GM23338 (cell line): ENCODE measurements around the gene DUSP7. TPM values are rescaled to one million over a fixed set of nuclear protein-coding genes. Genes with fewer than 3 reads are reported as not detected.

Experiments used
- ATAC-seq: fragments of 200-7000 bp; cut with Tn5 transposase; 3 replicates; pipeline ENCODE4 v1.9.1; 2020
- DNase-seq: peaks from one replicate; pipeline ENCODE4 v3.0.0-alpha.2; 2015; ENCODE audit warnings: low spot score
- H2AFZ ChIP-seq: fragments of 200-600 bp; sonication (generic); 2 replicates; pipeline ENCODE4 v1.8.0; 2016; ENCODE audit warnings: antibody characterized with exemption, mild to moderate bottlenecking, moderate library complexity
- H3F3A ChIP-seq: fragments of 200-600 bp; sonication (generic); replicated peaks from 2 replicates; pipeline ENCODE4 v1.8.0; 2017; ENCODE audit warnings: antibody characterized with exemption, mixed run types, low read depth
- H3K27ac ChIP-seq: fragments of 200-600 bp; sonication (generic); 2 replicates; pipeline ENCODE4 v1.6.1; 2016; ENCODE audit warnings: low read depth
- H3K27me3 ChIP-seq: fragments of 200-600 bp; sonication (generic); 2 replicates; pipeline ENCODE4 v1.8.0; 2016; ENCODE audit warnings: mild to moderate bottlenecking, mixed run types, moderate library complexity; ENCODE audit not compliant: insufficient read depth
- H3K36me3 ChIP-seq: fragments of 200-600 bp; sonication (generic); 2 replicates; pipeline ENCODE4 v1.8.0; 2016; ENCODE audit warnings: mild to moderate bottlenecking; ENCODE audit not compliant: insufficient read depth
- H3K4me1 ChIP-seq: fragments of 200-600 bp; sonication (generic); 2 replicates; pipeline ENCODE4 v1.8.0; 2016; ENCODE audit warnings: mild to moderate bottlenecking, moderate library complexity; ENCODE audit not compliant: insufficient read depth
- H3K4me2 ChIP-seq: fragments of 200-600 bp; sonication (generic); 2 replicates; pipeline ENCODE4 v1.7.1; 2017; ENCODE audit warnings: mixed run types
- H3K4me3 ChIP-seq: fragments of 200-600 bp; sonication (generic); 2 replicates; pipeline ENCODE4 v1.6.1; 2016; ENCODE audit warnings: mixed run types
- H3K79me2 ChIP-seq: fragments of 200-600 bp; sonication (generic); replicated peaks from 2 replicates; pipeline ENCODE4 v1.8.0; 2017; ENCODE audit warnings: mild to moderate bottlenecking; ENCODE audit not compliant: insufficient read depth
- H3K9me2 ChIP-seq: fragments of 200-600 bp; sonication (generic); 2 replicates; pipeline ENCODE4 v1.8.0; 2017; ENCODE audit not compliant: insufficient read depth
- H4K20me1 ChIP-seq: fragments of 200-600 bp; sonication (generic); replicated peaks from 2 replicates; pipeline ENCODE4 v1.8.0; 2017; ENCODE audit warnings: mild to moderate bottlenecking; ENCODE audit not compliant: insufficient read depth
- H3K27ac Mint-ChIP-seq: 2 replicates; pipeline ENCODE4 v1.8.0; 2020; ENCODE audit warnings: inconsistent platforms, mild to moderate bottlenecking, moderate library complexity, mixed read lengths
- H3K27me3 Mint-ChIP-seq: 3 replicates; pipeline ENCODE4 v1.8.0; 2022; ENCODE audit warnings: low read depth, mild to moderate bottlenecking, moderate library complexity, mixed read lengths, inconsistent platforms; ENCODE audit not compliant: insufficient read depth, poor library complexity
- H3K36me3 Mint-ChIP-seq: 3 replicates; pipeline ENCODE4 v1.8.0; 2021; ENCODE audit warnings: low read depth, mild to moderate bottlenecking, inconsistent platforms, moderate library complexity, mixed read lengths
- H3K4me1 Mint-ChIP-seq: 3 replicates; pipeline ENCODE4 v1.8.0; 2020; ENCODE audit warnings: mild to moderate bottlenecking, inconsistent platforms, mixed read lengths
- H3K4me3 Mint-ChIP-seq: 3 replicates; pipeline ENCODE4 v1.8.0; 2021; ENCODE audit warnings: moderate library complexity, mild to moderate bottlenecking, inconsistent platforms, mixed read lengths
- H3K9me3 Mint-ChIP-seq: 3 replicates; pipeline ENCODE4 v1.8.0; 2020; ENCODE audit warnings: moderate library complexity, mild to moderate bottlenecking, inconsistent platforms, mixed read lengths
- CREB1 ChIP-seq: fragments of 250-450 bp; sonication (Bioruptor Pico); IDR thresholded peaks from 2 replicates; pipeline ENCODE4 v1.5.0; 2020; ENCODE audit warnings: low read depth, mild to moderate bottlenecking, moderate library complexity
- ETS1 ChIP-seq: IDR thresholded peaks from 2 replicates; pipeline ENCODE4 v1.6.1; 2016; ENCODE audit warnings: antibody characterized with exemption
- EZH2phosphoT487 ChIP-seq: fragments of 200-600 bp; sonication (generic); IDR thresholded peaks from one replicate; pipeline ENCODE4 v1.8.1; 2018; ENCODE audit warnings: antibody characterized with exemption; ENCODE audit not compliant: unreplicated experiment
- POLR2AphosphoS5 ChIP-seq: IDR thresholded peaks from 2 replicates; pipeline ENCODE4 v1.6.1; 2016; ENCODE audit warnings: antibody characterized with exemption, low read depth
- STAT1 ChIP-seq: IDR thresholded peaks from one replicate; pipeline ENCODE4 v1.6.1; 2016; ENCODE audit warnings: antibody characterized with exemption; ENCODE audit not compliant: unreplicated experiment
- ZNF114 ChIP-seq: fragments of 250-450 bp; sonication (Bioruptor Pico); IDR thresholded peaks from 2 replicates; pipeline ENCODE4 v1.5.0; 2020; ENCODE audit warnings: mild to moderate bottlenecking, moderate library complexity
- ZNF331 ChIP-seq: fragments of 250-450 bp; sonication (Bioruptor Pico); IDR thresholded peaks from 2 replicates; pipeline ENCODE4 v1.5.0; 2020; ENCODE audit warnings: low read depth, mild to moderate bottlenecking, moderate library complexity
- ZNF462 ChIP-seq: fragments of 250-450 bp; sonication (Bioruptor Pico); IDR thresholded peaks from 2 replicates; pipeline ENCODE4 v1.5.0; 2020; ENCODE audit warnings: mild to moderate bottlenecking, moderate library complexity
- polyA plus RNA-seq: library from polyadenylated mRNA; unstranded; fragments of >200 nt; fragmentation: Nextera tagmentation; extraction: Ambion mirVana; gene quantifications from 2 replicates; pipeline ENCODE4 v1.2.1, GENCODE V29; 2016
- total RNA-seq: library from RNA; depleted of rRNA; stranded (reverse); fragments of >200 nt; shearing (Covaris generic); gene quantifications from 2 replicates; pipeline ENCODE4 v1.2.3, GENCODE V29; 2014
- TF ChIP-seq, protein P1 (sequence below): IDR thresholded peaks from one replicate; pipeline ENCODE4 v1.6.1; 2018; ENCODE audit warnings: antibody characterized with exemption; ENCODE audit not compliant: unreplicated experiment
- TF ChIP-seq, protein P2 (sequence below), 2 experiments: fragments of 200-600 bp in 1 of 2; sonication (generic) in 1 of 2; conservative IDR thresholded peaks; 2 replicates each; pipeline versions ENCODE4 v1.5.1 to v1.6.1; 2016 to 2017; ENCODE audit warnings: antibody characterized with exemption in 2 of 2, low read depth in 2 of 2, mild to moderate bottlenecking in 2 of 2, moderate library complexity in 1 of 2

DUSP7 gene
- total and polyA plus RNA-seq, 2 experiments from 2014 or later = 5.6 to 14.7 TPM

GRCh38 chr3:52065264-52065756, 8.9 kb upstream of the DUSP7 start (continued):
- TF ChIP-seq, protein P1, sequence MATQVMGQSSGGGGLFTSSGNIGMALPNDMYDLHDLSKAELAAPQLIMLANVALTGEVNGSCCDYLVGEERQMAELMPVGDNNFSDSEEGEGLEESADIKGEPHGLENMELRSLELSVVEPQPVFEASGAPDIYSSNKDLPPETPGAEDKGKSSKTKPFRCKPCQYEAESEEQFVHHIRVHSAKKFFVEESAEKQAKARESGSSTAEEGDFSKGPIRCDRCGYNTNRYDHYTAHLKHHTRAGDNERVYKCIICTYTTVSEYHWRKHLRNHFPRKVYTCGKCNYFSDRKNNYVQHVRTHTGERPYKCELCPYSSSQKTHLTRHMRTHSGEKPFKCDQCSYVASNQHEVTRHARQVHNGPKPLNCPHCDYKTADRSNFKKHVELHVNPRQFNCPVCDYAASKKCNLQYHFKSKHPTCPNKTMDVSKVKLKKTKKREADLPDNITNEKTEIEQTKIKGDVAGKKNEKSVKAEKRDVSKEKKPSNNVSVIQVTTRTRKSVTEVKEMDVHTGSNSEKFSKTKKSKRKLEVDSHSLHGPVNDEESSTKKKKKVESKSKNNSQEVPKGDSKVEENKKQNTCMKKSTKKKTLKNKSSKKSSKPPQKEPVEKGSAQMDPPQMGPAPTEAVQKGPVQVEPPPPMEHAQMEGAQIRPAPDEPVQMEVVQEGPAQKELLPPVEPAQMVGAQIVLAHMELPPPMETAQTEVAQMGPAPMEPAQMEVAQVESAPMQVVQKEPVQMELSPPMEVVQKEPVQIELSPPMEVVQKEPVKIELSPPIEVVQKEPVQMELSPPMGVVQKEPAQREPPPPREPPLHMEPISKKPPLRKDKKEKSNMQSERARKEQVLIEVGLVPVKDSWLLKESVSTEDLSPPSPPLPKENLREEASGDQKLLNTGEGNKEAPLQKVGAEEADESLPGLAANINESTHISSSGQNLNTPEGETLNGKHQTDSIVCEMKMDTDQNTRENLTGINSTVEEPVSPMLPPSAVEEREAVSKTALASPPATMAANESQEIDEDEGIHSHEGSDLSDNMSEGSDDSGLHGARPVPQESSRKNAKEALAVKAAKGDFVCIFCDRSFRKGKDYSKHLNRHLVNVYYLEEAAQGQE = no peak
- no peak for TF ChIP-seq POLR2AphosphoS5
- TF ChIP-seq ZNF331 (CRISPR knock-in tag) = no peak
- no peak for TF ChIP-seq STAT1
- TF ChIP-seq CREB1 (CRISPR knock-in tag) = no peak
- no peak for TF ChIP-seq ETS1
- no peak for TF ChIP-seq ZNF114
- TF ChIP-seq, protein P2, sequence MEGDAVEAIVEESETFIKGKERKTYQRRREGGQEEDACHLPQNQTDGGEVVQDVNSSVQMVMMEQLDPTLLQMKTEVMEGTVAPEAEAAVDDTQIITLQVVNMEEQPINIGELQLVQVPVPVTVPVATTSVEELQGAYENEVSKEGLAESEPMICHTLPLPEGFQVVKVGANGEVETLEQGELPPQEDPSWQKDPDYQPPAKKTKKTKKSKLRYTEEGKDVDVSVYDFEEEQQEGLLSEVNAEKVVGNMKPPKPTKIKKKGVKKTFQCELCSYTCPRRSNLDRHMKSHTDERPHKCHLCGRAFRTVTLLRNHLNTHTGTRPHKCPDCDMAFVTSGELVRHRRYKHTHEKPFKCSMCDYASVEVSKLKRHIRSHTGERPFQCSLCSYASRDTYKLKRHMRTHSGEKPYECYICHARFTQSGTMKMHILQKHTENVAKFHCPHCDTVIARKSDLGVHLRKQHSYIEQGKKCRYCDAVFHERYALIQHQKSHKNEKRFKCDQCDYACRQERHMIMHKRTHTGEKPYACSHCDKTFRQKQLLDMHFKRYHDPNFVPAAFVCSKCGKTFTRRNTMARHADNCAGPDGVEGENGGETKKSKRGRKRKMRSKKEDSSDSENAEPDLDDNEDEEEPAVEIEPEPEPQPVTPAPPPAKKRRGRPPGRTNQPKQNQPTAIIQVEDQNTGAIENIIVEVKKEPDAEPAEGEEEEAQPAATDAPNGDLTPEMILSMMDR (conservative IDR thresholded peaks at IDR 0.05; ENCODE audit: low read depth in 2 of 2) = no peak

DNA sequence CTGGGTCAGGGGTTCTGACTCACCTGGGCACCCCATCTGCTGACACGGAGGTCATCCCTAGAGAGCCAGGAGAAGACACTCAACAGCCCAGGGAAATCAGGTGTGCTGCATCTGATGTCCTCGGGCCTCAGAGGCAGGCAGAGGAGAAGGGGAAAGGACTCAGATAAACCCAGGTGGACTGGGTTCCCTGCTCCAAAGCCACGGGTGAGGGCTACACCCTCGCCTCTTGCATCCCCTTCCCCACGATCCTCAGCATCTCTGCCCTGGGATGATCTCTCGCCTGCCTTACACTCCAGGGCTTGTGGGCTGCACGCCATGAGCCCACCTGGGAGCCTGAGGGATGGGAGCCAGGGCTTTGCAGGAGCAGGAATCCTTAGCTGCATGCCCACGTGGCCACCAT, 8.2 kb upstream of the DUSP7 start:
- Mint-ChIP-seq H3K36me3 (no peaks in the 10 kb centered on the region), H3K27me3 (peaks cover 12% of the 10 kb centered on the region), H3K4me3 (no peak overlapping the region), H3K9me3 (no peaks in the 10 kb centered on the region), H3K27ac (no peak overlapping the region), H3K4me1 (no peaks in the 10 kb centered on the region)
- Histone ChIP-seq H3K79me2 (no peaks in the 10 kb centered on the region), H3K4me1 (no peaks in the 10 kb centered on the region), H3K4me3 (no peak overlapping the region), H2AFZ (no peak overlapping the region), H4K20me1 (no peaks in the 10 kb centered on the region), H3K36me3 (no peaks in the 10 kb centered on the region), H3K27ac (no peak overlapping the region), H3K4me2 (no peak overlapping the region), H3K9me2 (no peaks in the 10 kb centered on the region), H3F3A (no peaks in the 10 kb centered on the region), H3K27me3 (no peaks in the 10 kb centered on the region)
- no peak for DNase-seq
- no peak for ATAC-seq
- TF ChIP-seq POLR2AphosphoS5 (no peak), ZNF462 (no peak), EZH2phosphoT487 (no peak), STAT1 (no peak), ETS1 (no peak), ZNF331 (CRISPR knock-in tag) (no peak)
